ENCODE measurements around the gene CNN3. TPM values are rescaled to one million over a fixed set of nuclear protein-coding genes. Genes with fewer than 3 reads are reported as not detected.
A peak's percentile ranks its signal among the peaks of the same experiment; 100 is the strongest.

The CNN3 gene
- total and polyA plus RNA-seq, 8 donors, result 31.7 to 143 (median 49.8) TPM

DNA sequence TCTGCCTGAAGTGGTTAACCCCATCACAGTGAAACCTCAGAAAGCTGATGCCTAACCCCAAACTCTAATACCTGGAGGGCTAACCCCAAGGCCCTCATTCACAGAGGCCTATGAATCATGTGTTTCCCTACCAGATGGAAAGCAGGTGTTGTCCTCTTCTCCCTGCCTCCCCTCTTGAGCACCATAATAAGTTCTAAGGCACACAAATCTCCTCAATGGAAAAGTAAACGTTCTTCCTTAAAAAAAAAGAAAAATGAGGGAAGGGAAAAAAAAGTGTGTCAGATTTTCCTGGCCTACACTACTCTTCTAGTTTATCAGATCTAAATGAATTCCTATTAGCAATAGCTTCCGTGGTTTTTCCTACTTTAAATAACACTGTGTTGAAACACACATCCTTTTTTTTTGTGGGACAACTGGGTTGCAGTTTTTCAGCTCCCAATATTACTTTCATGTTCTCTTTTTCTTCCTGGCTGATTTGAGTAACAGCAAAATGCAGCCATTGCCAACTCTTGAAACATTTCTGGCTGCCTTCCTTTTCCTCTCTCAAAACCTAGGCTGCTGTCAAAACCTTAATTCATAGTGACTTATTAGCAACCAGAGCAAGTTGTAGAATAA lies 63.5 kb downstream of the CNN3 start:
- Histone ChIP-seq H3K36me3 (no peaks in the 10 kb centered on the region), H3K27me3 (no peaks in the 10 kb centered on the region), H3K4me3 (no peak overlapping the region), H3K9me3 (no peaks in the 10 kb centered on the region), H3K27ac (peak overlapping the region; percentile 72 to 97 (median 86)), H3K4me1 (peaks cover 39 to 45% (median 43%) of the 10 kb centered on the region in 3 donors)
- TF ChIP-seq, protein P1, sequence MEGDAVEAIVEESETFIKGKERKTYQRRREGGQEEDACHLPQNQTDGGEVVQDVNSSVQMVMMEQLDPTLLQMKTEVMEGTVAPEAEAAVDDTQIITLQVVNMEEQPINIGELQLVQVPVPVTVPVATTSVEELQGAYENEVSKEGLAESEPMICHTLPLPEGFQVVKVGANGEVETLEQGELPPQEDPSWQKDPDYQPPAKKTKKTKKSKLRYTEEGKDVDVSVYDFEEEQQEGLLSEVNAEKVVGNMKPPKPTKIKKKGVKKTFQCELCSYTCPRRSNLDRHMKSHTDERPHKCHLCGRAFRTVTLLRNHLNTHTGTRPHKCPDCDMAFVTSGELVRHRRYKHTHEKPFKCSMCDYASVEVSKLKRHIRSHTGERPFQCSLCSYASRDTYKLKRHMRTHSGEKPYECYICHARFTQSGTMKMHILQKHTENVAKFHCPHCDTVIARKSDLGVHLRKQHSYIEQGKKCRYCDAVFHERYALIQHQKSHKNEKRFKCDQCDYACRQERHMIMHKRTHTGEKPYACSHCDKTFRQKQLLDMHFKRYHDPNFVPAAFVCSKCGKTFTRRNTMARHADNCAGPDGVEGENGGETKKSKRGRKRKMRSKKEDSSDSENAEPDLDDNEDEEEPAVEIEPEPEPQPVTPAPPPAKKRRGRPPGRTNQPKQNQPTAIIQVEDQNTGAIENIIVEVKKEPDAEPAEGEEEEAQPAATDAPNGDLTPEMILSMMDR (IDR thresholded peaks at IDR 0.05), result no peak
- intact Hi-C loops (cut with DNase I), result loop anchor here in 1 of 3 donors (10.0 kb wide), 1 partner anchor 61 kb away; the partner anchor contains the start of gene CNN3
- WGBS, 2 donors, result 0 to 1% methylated on average over 2 of the region's 2 CpGs
- DNase-seq (peak in 1 of 6 donors; percentile 21), FAIRE-seq (peak; percentile 29), ATAC-seq (peak; percentile 35 to 70 (median 50))

DNA sequence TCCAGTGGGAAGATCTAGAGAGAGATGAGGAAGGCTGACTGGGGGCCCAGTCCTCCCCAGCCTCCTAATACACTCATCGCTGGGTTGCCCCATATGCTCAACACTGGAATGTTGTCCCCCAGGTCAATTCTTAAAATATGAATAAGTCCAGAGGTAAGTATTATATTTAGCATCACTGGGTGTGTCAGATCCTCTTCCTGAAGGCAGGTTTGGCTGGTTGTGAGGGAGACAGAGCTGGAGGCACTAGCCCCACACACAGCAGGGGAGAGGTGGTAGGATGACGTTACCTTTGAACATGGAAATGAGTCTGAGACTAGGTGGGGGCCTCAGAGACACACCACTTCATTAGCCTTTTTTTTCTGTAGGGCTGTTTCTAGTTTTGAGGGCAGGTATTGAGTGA lies 64.2 kb downstream of the CNN3 start:
- H3K36me3 ChIP-seq, result no peaks in the 10 kb centered on the region
- FAIRE-seq, result no peak
- peaks cover 39 to 45% (median 43%) of the 10 kb centered on the region in 3 donors for H3K4me1 ChIP-seq
- H3K4me3 ChIP-seq, result no peak overlapping the region
- intact Hi-C loops (cut with DNase I), result loop anchor here in 1 of 3 donors (10.0 kb wide), 1 partner anchor 62 kb away; the partner anchor contains the start of gene CNN3
- TF ChIP-seq, protein P1 (IDR thresholded peaks at IDR 0.05), result no peak
- no peaks in the 10 kb centered on the region for H3K9me3 ChIP-seq
- no peaks in the 10 kb centered on the region for H3K27me3 ChIP-seq
- peak overlapping the region; percentile 72 to 97 (median 86) for H3K27ac ChIP-seq
- DNase-seq, result no peak
- ATAC-seq, result no peak
- 84 to 91% methylated on average over 2 of the region's 2 CpGs for WGBS, 2 donors

DNA sequence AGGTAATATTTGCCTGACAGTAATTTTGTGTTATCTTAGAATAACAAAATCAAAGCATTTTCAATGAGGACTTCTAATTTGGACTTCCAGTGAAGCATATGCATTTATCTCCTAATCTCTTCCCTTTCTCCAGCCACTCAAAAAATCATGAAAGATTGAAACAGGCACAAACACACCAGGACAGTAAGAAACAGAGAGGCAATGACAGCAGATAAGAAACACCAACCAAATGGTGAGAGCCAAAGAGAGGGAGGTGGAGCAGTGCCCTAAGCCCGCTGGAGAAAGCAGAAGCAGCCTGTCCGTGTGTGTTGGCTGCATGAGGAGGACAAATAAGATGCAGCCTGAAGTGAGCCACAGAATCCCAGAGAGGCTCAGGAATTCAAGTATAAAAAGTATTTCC lies 67.7 kb downstream of the CNN3 start:
- 80 to 92% methylated on average over 2 of the region's 2 CpGs for WGBS, 2 donors
- ATAC-seq, result no peak
- Histone ChIP-seq H3K4me1 (peaks cover 13 to 33% (median 19%) of the 10 kb centered on the region in 3 donors), H3K36me3 (no peaks in the 10 kb centered on the region), H3K9me3 (no peaks in the 10 kb centered on the region), H3K27ac (peak overlapping the region in 1 of 4 donors; percentile 97), H3K27me3 (no peaks in the 10 kb centered on the region), H3K4me3 (no peak overlapping the region)
- no peak for DNase-seq
- FAIRE-seq, result no peak
- TF ChIP-seq, protein P1 (IDR thresholded peaks at IDR 0.05), result no peak
- intact Hi-C loops (cut with DNase I), result loop anchor here in 2 of 3 donors (5.0 to 10.0 kb wide), 2 partner anchors 56 to 183 kb away; no protein-coding TSS in a partner anchor

DNA sequence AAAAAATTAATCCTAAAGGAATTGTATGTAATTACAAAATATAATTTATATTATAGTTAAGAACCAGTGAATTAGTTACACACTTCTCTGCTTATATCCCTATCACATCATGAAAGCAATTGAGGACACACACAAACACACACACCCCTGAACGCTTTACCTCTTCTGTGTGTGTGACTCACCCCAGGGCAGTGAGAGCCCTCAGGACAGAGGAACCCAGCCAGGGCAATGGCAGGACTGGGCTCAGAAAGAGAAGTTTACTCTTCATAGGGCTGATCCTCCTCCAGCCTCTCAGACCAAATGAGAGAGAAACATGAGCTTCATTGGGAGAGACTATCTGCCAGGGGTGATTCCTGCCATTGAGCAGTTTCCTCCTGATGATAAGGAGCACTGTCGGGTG lies 68.6 kb downstream of the CNN3 start:
- no peak overlapping the region for H3K27ac ChIP-seq
- TF ChIP-seq, protein P1 (IDR thresholded peaks at IDR 0.05), result no peak
- peaks cover 4 to 24% (median 10%) of the 10 kb centered on the region in 3 donors for H3K4me1 ChIP-seq
- H3K4me3 ChIP-seq, result no peak overlapping the region
- no peak for ATAC-seq
- H3K27me3 ChIP-seq, result no peaks in the 10 kb centered on the region
- no peak for FAIRE-seq
- WGBS, 2 donors, result 68 to 78% methylated on average over 2 of the region's 2 CpGs
- H3K9me3 ChIP-seq, result no peaks in the 10 kb centered on the region
- intact Hi-C loops (cut with DNase I), result loop anchor here in 2 of 3 donors (5.0 to 10.0 kb wide), 2 partner anchors 57 to 184 kb away; no protein-coding TSS in a partner anchor
- H3K36me3 ChIP-seq, result no peaks in the 10 kb centered on the region
- no peak for DNase-seq

DNA sequence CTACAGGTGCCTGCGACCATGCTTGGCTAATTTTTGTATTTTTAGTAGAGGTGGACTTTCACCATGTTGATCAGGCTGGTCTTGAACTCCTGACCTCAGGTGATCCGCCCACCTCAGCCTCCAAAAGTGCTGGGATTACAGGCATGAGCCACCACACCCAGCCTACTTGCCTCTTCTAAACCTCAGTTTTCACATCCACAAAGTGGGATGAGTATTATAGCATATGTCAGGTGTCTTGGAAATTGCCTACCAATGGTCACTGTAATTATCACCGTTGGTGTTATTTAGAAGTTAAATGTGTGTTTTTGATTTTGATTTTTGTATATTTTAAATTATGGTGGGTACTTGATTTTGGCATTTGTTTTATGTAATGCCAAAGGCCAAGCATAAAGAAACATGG lies 70.0 kb downstream of the CNN3 start:
- Histone ChIP-seq H3K4me3 (no peak overlapping the region), H3K4me1 (peaks cover 0 to 14% (median 0%) of the 10 kb centered on the region in 3 donors), H3K27me3 (no peaks in the 10 kb centered on the region), H3K9me3 (no peaks in the 10 kb centered on the region), H3K36me3 (peaks cover 0 to 2% (median 0%) of the 10 kb centered on the region in 3 donors), H3K27ac (no peak overlapping the region)
- WGBS, 2 donors, result 87 to 93% methylated on average over 3 of the region's 3 CpGs
- no peak for FAIRE-seq
- TF ChIP-seq, protein P1 (IDR thresholded peaks at IDR 0.05), result no peak
- intact Hi-C loops (cut with DNase I), result loop anchor here in 2 of 3 donors (5.0 to 10.0 kb wide), 2 partner anchors 58 to 185 kb away; no protein-coding TSS in a partner anchor
- no peak for ATAC-seq
- DNase-seq, result no peak
